Measurements from ENCODE around the gene PDE4B.

PDE4B gene

DNA sequence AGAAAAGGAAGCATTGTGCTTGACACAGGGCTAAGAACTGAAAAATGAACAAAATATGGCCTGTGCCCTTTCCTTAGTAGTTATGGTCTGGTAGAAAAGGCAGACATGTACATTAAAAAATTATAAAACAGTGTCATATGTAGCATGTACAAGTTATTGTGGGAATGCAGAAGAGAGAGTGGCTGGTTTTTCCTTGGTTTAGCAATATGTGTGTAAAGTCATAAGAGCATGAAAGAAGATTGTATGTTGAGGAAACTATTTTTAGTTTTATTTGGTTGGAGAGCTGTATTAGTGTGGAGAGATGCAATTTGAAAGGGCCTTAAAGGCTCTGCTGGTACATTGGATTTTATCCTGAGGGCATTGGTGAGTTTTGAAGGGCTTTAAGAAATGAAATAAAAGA, 145.8 kb downstream of the PDE4B start:
- DNase-seq = no peak
- TF ChIP-seq, protein P1, sequence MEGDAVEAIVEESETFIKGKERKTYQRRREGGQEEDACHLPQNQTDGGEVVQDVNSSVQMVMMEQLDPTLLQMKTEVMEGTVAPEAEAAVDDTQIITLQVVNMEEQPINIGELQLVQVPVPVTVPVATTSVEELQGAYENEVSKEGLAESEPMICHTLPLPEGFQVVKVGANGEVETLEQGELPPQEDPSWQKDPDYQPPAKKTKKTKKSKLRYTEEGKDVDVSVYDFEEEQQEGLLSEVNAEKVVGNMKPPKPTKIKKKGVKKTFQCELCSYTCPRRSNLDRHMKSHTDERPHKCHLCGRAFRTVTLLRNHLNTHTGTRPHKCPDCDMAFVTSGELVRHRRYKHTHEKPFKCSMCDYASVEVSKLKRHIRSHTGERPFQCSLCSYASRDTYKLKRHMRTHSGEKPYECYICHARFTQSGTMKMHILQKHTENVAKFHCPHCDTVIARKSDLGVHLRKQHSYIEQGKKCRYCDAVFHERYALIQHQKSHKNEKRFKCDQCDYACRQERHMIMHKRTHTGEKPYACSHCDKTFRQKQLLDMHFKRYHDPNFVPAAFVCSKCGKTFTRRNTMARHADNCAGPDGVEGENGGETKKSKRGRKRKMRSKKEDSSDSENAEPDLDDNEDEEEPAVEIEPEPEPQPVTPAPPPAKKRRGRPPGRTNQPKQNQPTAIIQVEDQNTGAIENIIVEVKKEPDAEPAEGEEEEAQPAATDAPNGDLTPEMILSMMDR (IDR thresholded peaks at IDR 0.05; ENCODE audit: low read depth, low read length, missing control alignments) = no peak
- Histone ChIP-seq H3K27ac (no peak overlapping the region), H3K4me3 (ENCODE audit: low read depth, low read length) (no peak overlapping the region), H3K36me3 (replicated peaks) (no peaks in the 10 kb centered on the region), H3K27me3 (replicated peaks) (no peaks in the 10 kb centered on the region)
- in situ Hi-C loops (cut with HindIII; ENCODE audit: low pct_ligation_motif_present, low sequenced_read_pairs) = no loop called here

DNA sequence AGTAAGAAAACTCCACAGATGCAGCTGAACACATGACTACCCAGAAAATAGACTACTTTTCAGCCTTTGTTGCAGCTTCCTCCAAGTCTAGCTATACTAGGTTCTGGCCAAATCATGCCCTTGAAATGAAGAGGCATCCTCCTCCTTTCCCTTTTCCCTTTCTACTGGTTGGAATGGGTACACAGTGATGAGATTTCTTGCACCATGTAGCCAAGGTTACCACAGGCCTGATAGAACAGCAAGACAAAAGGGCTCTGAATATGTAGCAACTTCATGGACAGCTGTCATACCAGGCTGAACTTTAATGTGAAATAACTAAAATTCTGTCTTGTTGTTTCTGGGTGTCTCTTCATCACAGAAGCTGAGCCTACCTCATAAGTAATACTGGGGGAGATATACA, 146.5 kb downstream of the PDE4B start:
- TF ChIP-seq, protein P1 (IDR thresholded peaks at IDR 0.05; ENCODE audit: low read depth, low read length, missing control alignments) = no peak
- in situ Hi-C loops (cut with HindIII; ENCODE audit: low pct_ligation_motif_present, low sequenced_read_pairs) = no loop called here
- DNase-seq = no peak

DNA sequence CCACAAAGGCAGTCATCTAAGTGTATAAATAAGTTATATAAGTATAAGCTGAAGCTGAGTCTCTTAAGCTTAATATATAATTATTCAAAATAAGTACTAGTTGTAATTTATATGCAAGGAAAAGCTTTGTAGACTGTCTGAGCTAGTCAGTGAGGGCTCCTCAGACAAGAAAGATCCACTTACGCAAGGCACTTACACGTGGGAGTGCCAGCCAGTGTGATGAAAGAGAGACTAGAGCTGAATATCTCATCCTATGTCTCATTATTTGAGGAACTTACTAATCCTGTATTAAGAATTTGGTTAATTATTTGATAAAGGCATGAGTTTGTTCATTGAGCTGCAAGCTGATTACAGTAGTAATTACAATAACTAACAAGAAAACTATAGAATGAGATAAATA, 146.9 kb downstream of the PDE4B start:
- no peak overlapping the region for H3K4me3 ChIP-seq (ENCODE audit: low read depth, low read length)
- in situ Hi-C loops (cut with HindIII; ENCODE audit: low pct_ligation_motif_present, low sequenced_read_pairs) = no loop called here
- H3K27ac ChIP-seq = no peak overlapping the region
- no peak for DNase-seq
- TF ChIP-seq, protein P1 (IDR thresholded peaks at IDR 0.05; ENCODE audit: low read depth, low read length, missing control alignments) = no peak
- no peaks in the 10 kb centered on the region for H3K27me3 ChIP-seq (replicated peaks)
- no peaks in the 10 kb centered on the region for H3K36me3 ChIP-seq (replicated peaks)

More for the DNA sequence above, 146.5 kb downstream of the PDE4B start:
- Histone ChIP-seq H3K27ac (no peak overlapping the region), H3K4me3 (ENCODE audit: low read depth, low read length) (no peak overlapping the region), H3K27me3 (replicated peaks) (no peaks in the 10 kb centered on the region), H3K36me3 (replicated peaks) (no peaks in the 10 kb centered on the region)

DNA sequence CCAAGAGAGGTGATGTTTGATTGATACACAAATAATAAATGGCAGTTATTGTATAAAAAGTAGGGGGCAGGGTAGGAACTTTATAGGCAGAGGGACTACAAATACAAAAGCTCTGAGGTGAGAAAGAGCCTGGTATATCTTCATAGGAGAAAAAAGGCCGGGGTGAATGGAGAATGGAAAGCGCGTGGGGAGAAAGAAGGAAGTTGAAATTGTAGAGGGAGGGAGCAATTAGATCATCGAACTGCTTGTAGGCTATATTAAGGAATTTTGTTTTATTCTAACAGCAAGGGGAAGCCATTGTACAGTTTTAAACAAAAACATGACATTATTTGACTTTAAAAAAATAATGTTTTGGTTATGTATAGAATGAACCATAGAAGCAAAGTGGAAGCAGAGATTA, 147.4 kb downstream of the PDE4B start:
- Histone ChIP-seq H3K27me3 (replicated peaks) (no peaks in the 10 kb centered on the region), H3K4me3 (ENCODE audit: low read depth, low read length) (no peak overlapping the region), H3K36me3 (replicated peaks) (no peaks in the 10 kb centered on the region), H3K27ac (no peak overlapping the region)
- in situ Hi-C loops (cut with HindIII; ENCODE audit: low pct_ligation_motif_present, low sequenced_read_pairs) = no loop called here
- DNase-seq = no peak
- TF ChIP-seq, protein P1 (IDR thresholded peaks at IDR 0.05; ENCODE audit: low read depth, low read length, missing control alignments) = no peak

DNA sequence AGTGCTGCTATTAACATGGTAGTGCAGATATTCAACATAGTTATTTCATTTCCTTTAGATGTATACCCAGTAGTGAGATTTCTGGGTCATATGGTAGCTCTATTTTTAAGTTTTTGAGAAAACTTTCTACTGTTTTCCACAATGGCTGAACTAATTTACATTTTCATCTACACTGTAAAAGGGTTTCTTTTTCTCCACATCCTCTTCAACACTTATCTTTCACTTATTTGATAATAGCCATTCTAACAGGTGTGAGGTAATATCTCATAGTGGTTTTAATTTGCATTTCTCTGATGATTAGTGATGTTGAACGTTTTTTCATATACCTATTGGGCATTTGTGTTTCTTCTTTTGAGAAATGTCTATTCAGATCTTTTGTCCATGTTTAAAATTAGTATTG, 149.8 kb downstream of the PDE4B start:
- no peak overlapping the region for H3K27ac ChIP-seq
- H3K4me3 ChIP-seq (ENCODE audit: low read depth, low read length) = no peak overlapping the region
- no peak for DNase-seq
- no peaks in the 10 kb centered on the region for H3K36me3 ChIP-seq (replicated peaks)
- no peaks in the 10 kb centered on the region for H3K27me3 ChIP-seq (replicated peaks)
- TF ChIP-seq, protein P1 (IDR thresholded peaks at IDR 0.05; ENCODE audit: low read depth, low read length, missing control alignments) = no peak
- in situ Hi-C loops (cut with HindIII; ENCODE audit: low pct_ligation_motif_present, low sequenced_read_pairs) = no loop called here

DNA sequence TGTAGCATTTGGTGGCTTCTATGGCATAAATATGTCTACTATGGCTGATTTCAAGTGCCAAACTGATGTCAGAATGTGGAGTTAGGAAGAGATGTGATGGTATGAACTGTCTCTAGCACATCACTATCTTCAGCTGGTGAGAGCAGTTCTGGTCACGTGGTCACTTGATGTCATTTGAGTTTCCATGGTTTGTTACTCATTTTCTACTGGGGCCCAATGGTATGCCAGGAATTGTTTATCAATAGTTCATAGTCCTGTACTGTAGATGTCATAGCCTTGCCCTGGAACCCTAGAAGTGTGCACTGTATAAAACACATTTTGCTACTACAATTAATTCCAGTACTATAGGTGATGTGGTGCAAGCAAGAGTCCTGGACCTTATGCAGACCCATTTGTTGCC, 153.7 kb downstream of the PDE4B start:
- Histone ChIP-seq H3K4me3 (ENCODE audit: low read depth, low read length) (no peak overlapping the region), H3K27ac (no peak overlapping the region), H3K27me3 (replicated peaks) (no peaks in the 10 kb centered on the region), H3K36me3 (replicated peaks) (no peaks in the 10 kb centered on the region)
- in situ Hi-C loops (cut with HindIII; ENCODE audit: low pct_ligation_motif_present, low sequenced_read_pairs) = no loop called here
- DNase-seq = no peak
- TF ChIP-seq, protein P1 (IDR thresholded peaks at IDR 0.05; ENCODE audit: low read depth, low read length, missing control alignments) = no peak
